Measurements from ENCODE around the gene SFTPA2.
"Not testable (repeated sequence)": the region's sequence is repeated elsewhere in the genome, so short reads cannot be mapped to it uniquely, and the experiment has no call there.

The SFTPA2 gene

DNA sequence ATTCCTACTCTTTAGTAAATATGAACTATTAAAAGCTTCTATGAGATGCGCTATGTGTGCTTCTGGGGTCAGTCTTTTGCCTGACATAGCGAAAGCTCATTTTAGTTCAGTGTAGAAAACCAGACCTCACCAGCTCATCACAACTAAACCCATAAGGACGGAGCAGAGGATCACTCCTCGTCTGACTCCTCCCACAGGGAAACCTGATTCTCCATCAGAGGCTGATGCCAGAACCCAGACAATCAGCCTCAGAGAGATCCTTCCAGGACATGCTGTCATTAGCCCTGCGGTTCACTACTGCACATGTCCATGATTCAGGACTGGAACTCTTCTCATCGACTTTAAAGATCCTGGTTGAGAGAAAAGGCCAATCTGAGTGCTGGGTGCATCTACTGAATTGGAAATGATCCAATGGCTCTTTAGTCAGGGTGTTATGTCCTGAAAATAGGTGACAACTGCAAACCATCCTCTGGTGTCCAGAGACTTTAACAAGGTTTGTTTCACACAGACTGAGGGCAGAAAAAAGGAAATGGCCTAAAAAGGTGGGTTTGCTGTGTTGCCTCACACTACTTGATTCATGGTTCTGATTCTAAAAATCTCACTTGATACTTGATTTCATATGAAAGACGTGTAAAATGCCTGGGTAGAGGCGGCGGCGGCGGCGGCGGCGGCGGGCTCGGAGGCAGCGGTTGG, 48.2 kb downstream of the SFTPA2 start, which contains the start of gene EIF5AL1:
Gene EIF5AL1, plus strand, starts transcription at position 643 of the 693 bp plus-strand sequence. CDS start 117 bp downstream, outside the sequence.
- not testable (repeated sequence) for DNase-seq (ENCODE audit: low spot score)

DNA sequence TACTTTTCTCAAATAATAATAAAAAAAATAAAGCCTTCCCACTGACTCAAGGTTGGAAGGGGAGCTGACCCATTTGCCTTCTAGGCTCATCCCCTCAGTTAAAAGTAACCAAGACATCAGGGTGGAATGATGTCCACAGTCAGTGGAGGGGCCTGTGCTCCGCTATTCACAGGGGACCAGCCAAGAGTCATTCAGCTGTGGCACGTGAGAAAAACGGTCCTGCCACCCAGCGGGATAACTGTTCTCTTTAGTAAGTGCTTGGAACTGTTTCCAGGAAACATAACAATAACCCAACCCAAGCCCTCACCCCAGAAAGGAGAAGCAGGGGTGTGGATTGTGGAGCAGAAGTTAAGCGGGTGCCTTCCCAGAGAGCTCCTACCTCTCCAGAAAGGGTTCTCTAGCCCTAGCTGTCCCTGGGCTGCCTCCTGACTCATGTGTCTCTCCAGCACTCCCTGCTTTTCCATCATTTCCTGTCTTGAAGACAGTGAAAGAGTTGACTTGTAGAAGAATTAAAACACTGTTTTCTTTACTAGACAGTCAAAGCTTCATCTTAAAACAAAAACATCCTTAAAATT, 50.2 kb downstream of the SFTPA2 start:
- not testable (repeated sequence) for DNase-seq (ENCODE audit: low spot score)

GRCh38 chr10:79509306-79509933, 50.8 kb downstream of the SFTPA2 start:
- not testable (repeated sequence) for DNase-seq (ENCODE audit: low spot score)

- not testable (repeated sequence) for DNase-seq (ENCODE audit: low spot score)
Observed at GRCh38 chr10:79508245-79508644, 52.0 kb downstream of the SFTPA2 start.

DNA sequence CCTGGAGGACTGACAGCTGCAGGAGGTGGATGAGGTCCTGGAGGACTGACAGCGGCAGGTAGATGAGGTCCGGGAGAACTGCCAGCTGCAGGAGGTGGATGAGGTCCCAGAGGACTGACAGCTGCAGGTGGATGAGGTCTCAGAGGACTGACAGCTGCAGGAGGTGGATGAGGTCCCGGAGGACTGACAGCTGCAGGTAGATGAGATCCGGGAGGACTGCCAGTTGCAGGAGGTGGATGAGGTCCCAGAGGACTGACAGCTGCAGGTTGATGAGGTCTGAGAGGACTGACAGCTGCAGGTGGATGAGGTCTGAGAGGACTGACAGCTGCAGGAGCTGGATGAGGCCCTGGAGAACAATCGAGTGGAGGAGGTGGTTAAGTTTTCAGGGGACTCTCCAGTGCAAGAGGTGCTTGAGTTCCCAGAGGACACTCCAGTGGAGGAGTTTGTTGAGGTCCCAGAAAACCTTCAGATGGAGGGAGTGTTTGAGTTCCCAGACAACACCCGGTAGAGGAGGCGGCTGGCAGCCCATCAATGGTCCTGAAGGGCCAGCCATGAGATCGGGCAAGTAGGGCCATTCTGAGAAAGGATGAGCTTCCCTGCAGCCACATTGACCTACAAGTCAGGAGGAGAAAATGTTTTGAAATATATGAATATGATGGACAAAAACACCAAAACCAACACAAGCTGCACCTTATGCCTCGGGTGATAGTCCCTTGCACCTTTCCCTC, 52.6 kb downstream of the SFTPA2 start:
- no peak for DNase-seq (ENCODE audit: low spot score)
